Small intestine (tissue), 7 donors: ENCODE results near the gene POLD3. TPM values are rescaled to one million over a fixed set of nuclear protein-coding genes. Genes with fewer than 3 reads are reported as not detected.

Source experiments
- DNase-seq, 2 donors: peaks; one replicate each; pipeline versions ENCODE4 v3.0.0 to v3.0.0-alpha.2; 2013
- FAIRE-seq: peaks from 2 replicates; lab custom pipeline; 2012; peaks lifted over from hg19 to GRCh38; lab: Jason Lieb, UNC
- H3K27ac ChIP-seq, 3 donors: one replicate each; pipeline ENCODE4 v1.5.1; 2013; ENCODE audit warnings: low read length in 2 of 3, mild to moderate bottlenecking in 2 of 3, control low read depth in 1 of 3, inconsistent platforms in 1 of 3, low read depth in 1 of 3, moderate library complexity in 1 of 3
- H3K27me3 ChIP-seq, 3 donors: one replicate each; pipeline ENCODE4 v1.6.1; 2013; ENCODE audit warnings: low read length in 3 of 3, inconsistent platforms in 1 of 3; ENCODE audit not compliant: control insufficient read depth in 3 of 3, insufficient read depth in 3 of 3
- H3K36me3 ChIP-seq, 3 donors: one replicate each; pipeline ENCODE4 v1.6.1; 2013; ENCODE audit warnings: low read length in 3 of 3, inconsistent platforms in 1 of 3, low read depth in 1 of 3, mild to moderate bottlenecking in 1 of 3, moderate library complexity in 1 of 3; ENCODE audit not compliant: control insufficient read depth in 3 of 3, insufficient read depth in 2 of 3
- H3K4me1 ChIP-seq, 3 donors: one replicate each; pipeline ENCODE4 v1.6.1; 2013; ENCODE audit warnings: low read length in 2 of 3, inconsistent platforms in 1 of 3, low read depth in 1 of 3, mild to moderate bottlenecking in 1 of 3, moderate library complexity in 1 of 3; ENCODE audit not compliant: control insufficient read depth in 3 of 3, insufficient read depth in 2 of 3
- H3K4me3 ChIP-seq, 3 donors: one replicate each; pipeline ENCODE4 v1.5.1; 2013; ENCODE audit warnings: low read length in 3 of 3, control low read depth in 1 of 3, inconsistent platforms in 1 of 3, low read depth in 1 of 3, mild to moderate bottlenecking in 1 of 3, moderate library complexity in 1 of 3
- H3K9me3 ChIP-seq, 2 donors: one replicate each; pipeline ENCODE4 v1.6.1; 2013; ENCODE audit warnings: low read depth in 1 of 2, low read length in 1 of 2; ENCODE audit not compliant: control insufficient read depth in 2 of 2, insufficient read depth in 1 of 2
- WGBS, 3 donors: extraction: QIAGEN DNeasy Blood & Tissue Kit; methylation state at CpG; one replicate each; pipeline ENCODE4 v1.1.7; 2013; 5-methylcytosine and 5-hydroxymethylcytosine counted together
- polyA plus RNA-seq, 4 donors: library from polyadenylated mRNA; stranded (reverse) in 3 of 4; unstranded in 1 of 4; fragments of 200-250 nt in 3 of 4; fragments of 120-200 nt in 1 of 4; gene quantifications; one replicate each; pipeline versions ENCODE4 v1.2.1 to v1.2.3, GENCODE V29; 2013
- donor health status: healthy with polysubstance abuse.
- donor health status: control.
- donor health status: control.
- donor health status: Bipolar disorder and iron deficiency.
- donor health status: healthy.

POLD3 gene
- polyA plus RNA-seq, 4 donors, result 11.1 to 25.9 (median 14.1) TPM

DNA sequence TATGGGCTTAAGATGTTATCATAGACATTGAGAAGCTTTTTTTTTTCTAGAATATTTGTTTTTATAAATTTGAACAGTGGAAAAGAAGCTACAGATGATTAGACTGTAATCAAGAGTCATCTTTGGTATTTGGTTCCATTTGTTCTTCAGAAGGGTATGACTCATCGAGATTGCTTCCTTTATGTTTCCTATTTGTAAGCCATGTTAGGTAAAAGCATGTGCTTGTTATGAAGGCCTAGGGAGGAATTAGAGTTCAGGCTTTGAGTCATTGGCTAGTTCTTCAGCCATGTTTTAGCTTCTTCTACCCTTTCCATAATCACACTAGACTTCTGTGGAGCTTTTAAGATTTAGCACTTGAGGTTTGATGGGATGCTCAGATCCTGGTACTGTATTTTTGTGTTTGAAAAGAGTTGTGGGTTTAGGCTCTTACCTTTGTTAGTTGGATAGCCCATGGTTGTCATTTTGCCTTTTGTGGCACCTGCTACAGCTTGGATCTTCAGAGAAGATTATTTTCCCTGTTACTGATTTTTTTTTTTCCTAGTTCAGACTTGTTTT, 44.3 kb downstream of the POLD3 start:
- Histone ChIP-seq H3K27ac (no peak overlapping the region), H3K27me3 (no peaks in the 10 kb centered on the region), H3K4me1 (peaks cover 0 to 11% (median 0%) of the 10 kb centered on the region in 3 donors), H3K4me3 (no peak overlapping the region), H3K9me3 (no peaks in the 10 kb centered on the region), H3K36me3 (peaks cover 12 to 14% (median 13%) of the 10 kb centered on the region in 3 donors)
- DNase-seq (peak in 1 of 2 donors; percentile 21), FAIRE-seq (no peak)
- 79 to 86% (median 81%) methylated on average over 1 of the region's 1 CpG for WGBS, 3 donors

DNA sequence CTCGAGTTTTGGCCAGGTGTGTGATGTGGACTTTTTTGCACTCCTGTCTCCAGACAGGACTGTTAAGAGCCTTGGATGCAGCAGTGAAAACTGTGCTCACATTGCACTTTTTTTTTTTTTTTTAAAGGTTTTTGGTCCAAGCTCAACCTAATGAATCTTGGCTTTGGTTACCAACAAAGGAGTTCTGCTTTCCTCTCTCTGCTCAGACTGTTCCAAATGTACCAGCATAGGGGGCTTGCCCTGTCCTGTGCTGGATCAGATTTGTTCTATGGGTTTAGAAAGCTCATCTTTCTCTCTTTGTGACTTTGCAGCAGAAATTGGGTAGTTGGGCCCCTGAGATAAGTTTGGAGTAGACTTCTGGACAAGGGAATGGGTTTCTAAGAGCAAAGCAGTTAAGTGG, 45.3 kb downstream of the POLD3 start:
- Histone ChIP-seq H3K9me3 (no peaks in the 10 kb centered on the region), H3K36me3 (peaks cover 13 to 14% (median 14%) of the 10 kb centered on the region in 3 donors), H3K4me3 (no peak overlapping the region), H3K4me1 (peaks cover 0 to 11% (median 0%) of the 10 kb centered on the region in 3 donors), H3K27ac (no peak overlapping the region), H3K27me3 (no peaks in the 10 kb centered on the region)
- DNase-seq (no peak), FAIRE-seq (no peak)
- 63 to 80% (median 65%) methylated on average over 1 of the region's 1 CpG for WGBS, 3 donors

DNA sequence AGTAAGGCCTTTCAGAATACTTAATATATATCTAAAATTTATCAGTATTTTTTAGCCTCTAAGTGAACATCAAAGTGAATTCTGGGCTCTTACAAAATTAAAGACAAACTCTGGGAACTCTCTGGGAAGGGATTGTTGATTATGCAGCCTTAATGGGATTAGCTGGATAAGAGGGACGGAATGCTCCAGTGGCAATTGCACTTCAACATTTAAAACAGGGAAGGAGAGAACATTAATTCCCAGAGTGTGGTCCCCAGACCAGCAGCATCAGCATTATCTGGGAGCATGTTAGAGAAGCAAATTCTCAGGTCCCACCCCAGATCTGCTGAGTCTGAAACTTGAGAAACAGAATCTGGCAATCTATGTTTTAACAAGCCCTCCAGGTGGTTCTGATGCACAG, 46.5 kb downstream of the POLD3 start:
- no peak overlapping the region for H3K4me3 ChIP-seq
- no peaks in the 10 kb centered on the region for H3K27me3 ChIP-seq
- DNase-seq, result no peak
- WGBS, 3 donors, result 88 to 94% (median 90%) methylated on average over 1 of the region's 1 CpG
- no peak overlapping the region for H3K27ac ChIP-seq
- H3K36me3 ChIP-seq, result peaks cover 10 to 13% (median 13%) of the 10 kb centered on the region in 3 donors
- no peaks in the 10 kb centered on the region for H3K9me3 ChIP-seq
- no peak for FAIRE-seq
- H3K4me1 ChIP-seq, result peaks cover 0 to 4% (median 0%) of the 10 kb centered on the region in 3 donors

DNA sequence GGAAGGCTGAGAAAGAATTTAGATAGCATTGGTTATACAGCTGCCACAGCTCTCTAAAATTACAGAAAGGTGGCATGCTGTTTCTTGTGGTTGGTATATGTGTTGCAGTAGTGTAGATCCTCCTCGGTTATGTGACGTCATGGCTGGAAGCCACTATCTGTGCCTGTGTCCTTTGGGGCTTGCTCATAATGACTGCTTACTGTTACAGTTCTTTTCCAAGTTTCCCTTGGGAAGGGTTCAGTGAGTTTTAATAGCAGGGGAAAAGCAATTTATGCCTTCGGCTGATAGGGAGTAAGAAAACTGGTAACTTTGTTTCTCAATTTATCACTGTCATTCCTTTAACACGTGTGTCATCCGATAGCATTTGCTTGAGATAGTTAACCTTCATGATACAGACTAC, 47.2 kb downstream of the POLD3 start:
- Histone ChIP-seq H3K27ac (no peak overlapping the region), H3K4me3 (no peak overlapping the region), H3K27me3 (no peaks in the 10 kb centered on the region), H3K4me1 (peaks cover 0 to 4% (median 0%) of the 10 kb centered on the region in 3 donors), H3K9me3 (no peaks in the 10 kb centered on the region), H3K36me3 (peaks cover 10 to 13% (median 11%) of the 10 kb centered on the region in 3 donors)
- DNase-seq (no peak), FAIRE-seq (no peak)
- WGBS, 3 donors, result 90 to 95% (median 92%) methylated on average over 5 of the region's 5 CpGs

GRCh38 chr11:74641289-74641688, 48.9 kb downstream of the POLD3 start:
- FAIRE-seq, result no peak
- WGBS, 3 donors, result 93 to 95% (median 95%) methylated on average over 8 of the region's 8 CpGs
- Histone ChIP-seq H3K36me3 (peaks cover 6 to 11% (median 11%) of the 10 kb centered on the region in 3 donors), H3K27ac (no peak overlapping the region), H3K9me3 (no peaks in the 10 kb centered on the region), H3K4me3 (no peak overlapping the region), H3K27me3 (no peaks in the 10 kb centered on the region), H3K4me1 (peaks cover 0 to 4% (median 0%) of the 10 kb centered on the region in 3 donors)
- no peak for DNase-seq

DNA sequence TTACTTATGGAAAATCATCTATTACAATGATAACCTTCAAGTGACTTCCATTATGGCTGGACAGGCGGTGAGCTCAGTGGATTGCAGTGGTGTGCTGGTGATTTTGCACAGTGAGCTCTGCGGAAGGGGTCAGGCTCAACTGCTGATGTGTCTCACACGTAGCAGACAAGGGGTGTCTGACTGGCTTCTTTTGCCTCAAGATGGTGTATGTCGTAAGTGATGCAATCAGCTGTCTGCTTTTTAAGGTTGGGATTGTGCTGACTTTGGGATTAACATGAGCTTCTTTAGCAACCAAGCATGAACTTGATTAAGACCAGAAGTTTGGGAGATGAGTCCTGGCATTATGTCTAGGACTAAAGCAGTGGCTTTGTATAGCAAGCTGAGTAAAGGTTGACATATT, 49.5 kb downstream of the POLD3 start:
- DNase-seq, result no peak

GRCh38 chr11:74642912-74643311, 50.5 kb downstream of the POLD3 start:
- FAIRE-seq, result no peak
- Histone ChIP-seq H3K36me3 (peaks cover 6 to 12% (median 11%) of the 10 kb centered on the region in 3 donors), H3K27ac (no peak overlapping the region)

More for the DNA sequence above, 49.5 kb downstream of the POLD3 start:
- no peak overlapping the region for H3K4me3 ChIP-seq
- peaks cover 0 to under 1% (median 0%) of the 10 kb centered on the region in 3 donors for H3K4me1 ChIP-seq
- H3K36me3 ChIP-seq, result peaks cover 6 to 11% (median 9%) of the 10 kb centered on the region in 3 donors
- H3K27ac ChIP-seq, result no peak overlapping the region
- no peak for FAIRE-seq
- H3K27me3 ChIP-seq, result no peaks in the 10 kb centered on the region
- no peaks in the 10 kb centered on the region for H3K9me3 ChIP-seq
- WGBS, 3 donors, result 93 to 97% (median 96%) methylated on average over 4 of the region's 4 CpGs

GRCh38 chr11:74644081-74644480, 51.7 kb downstream of the POLD3 start:
- Histone ChIP-seq H3K27ac (peak overlapping the region in 2 of 3 donors; percentile 27 to 36), H3K4me3 (no peak overlapping the region), H3K36me3 (peaks cover 6 to 12% (median 11%) of the 10 kb centered on the region in 3 donors), H3K27me3 (no peaks in the 10 kb centered on the region), H3K4me1 (no peaks in the 10 kb centered on the region), H3K9me3 (no peaks in the 10 kb centered on the region)
- DNase-seq, result no peak
- WGBS, 3 donors, result 75 to 93% (median 91%) methylated on average over 4 of the region's 4 CpGs
- FAIRE-seq, result no peak

More at GRCh38 chr11:74642912-74643311, 50.5 kb downstream of the POLD3 start:
- Histone ChIP-seq H3K9me3 (no peaks in the 10 kb centered on the region), H3K4me3 (no peak overlapping the region), H3K4me1 (no peaks in the 10 kb centered on the region), H3K27me3 (no peaks in the 10 kb centered on the region)
- no peak for DNase-seq
- 90 to 95% (median 94%) methylated on average over 5 of the region's 5 CpGs for WGBS, 3 donors
